Left ventricle myocardium inferior (tissue), 1 donor: ENCODE results near the gene HBEGF. TPM values are rescaled to one million over a fixed set of nuclear protein-coding genes. Genes with fewer than 3 reads are reported as not detected.

Experiments
- total RNA-seq: library from RNA; stranded (reverse); fragmentation: NEBNext Ultra II Directional; extraction: Animal tissue kit (Norgen Biotek cat#: 25700); gene quantifications from one replicate; pipeline ENCODE4 v1.2.1, GENCODE V29; 2021
- donor health status: DM: no; HTN: yes; CAD: no; lungs with severe emphysema.

Gene HBEGF
- total RNA-seq, 1 donor from 2014 or later, result 27.2 TPM

Other genes starting within 250 kb of the HBEGF start
- 26.6 TPM for gene PURA, start 232.5 kb downstream of the HBEGF start, total RNA-seq
- 12.0 TPM for gene IGIP, start 220.7 kb downstream of the HBEGF start, total RNA-seq
- 93.3 TPM for gene CYSTM1, start 171.4 kb downstream of the HBEGF start, total RNA-seq
- 68.7 TPM for gene PFDN1, start 43.5 kb downstream of the HBEGF start, total RNA-seq
- gene SLC4A9, start 13.6 kb upstream of the HBEGF start, total RNA-seq, result 0.44 TPM
- gene ANKHD1, start 55.2 kb upstream of the HBEGF start, total RNA-seq, result 58.5 TPM
- gene EIF4EBP3, start 201.1 kb upstream of the HBEGF start, total RNA-seq, result 13.1 TPM
- gene SRA1, start 210.9 kb upstream of the HBEGF start, total RNA-seq, result 28.6 TPM
- gene APBB3, start 218.0 kb upstream of the HBEGF start, total RNA-seq, result 12.1 TPM
- 73.1 TPM for gene SLC35A4, start 218.2 kb upstream of the HBEGF start, total RNA-seq